Tibial nerve (tissue), 3 donors: Measurements from ENCODE around the gene RNF130.

Experiments
- CTCF ChIP-seq, 5 experiments: fragments of 200-600 bp in 3 of 5; fragments of 450-650 bp in 2 of 5; sonication (generic) in 3 of 5; IDR thresholded peaks; one replicate each; pipeline ENCODE4 v1.5.1; 2016 to 2019; ENCODE audit warnings: antibody characterized with exemption in 5 of 5, mild to moderate bottlenecking in 3 of 5, moderate library complexity in 2 of 5
- POLR2A ChIP-seq, 2 donors: fragments of 450-650 bp; IDR thresholded peaks; one replicate each; pipeline ENCODE4 v1.6.1; 2017; ENCODE audit warnings: antibody characterized with exemption in 2 of 2, mild to moderate bottlenecking in 2 of 2, moderate library complexity in 2 of 2

DNA sequence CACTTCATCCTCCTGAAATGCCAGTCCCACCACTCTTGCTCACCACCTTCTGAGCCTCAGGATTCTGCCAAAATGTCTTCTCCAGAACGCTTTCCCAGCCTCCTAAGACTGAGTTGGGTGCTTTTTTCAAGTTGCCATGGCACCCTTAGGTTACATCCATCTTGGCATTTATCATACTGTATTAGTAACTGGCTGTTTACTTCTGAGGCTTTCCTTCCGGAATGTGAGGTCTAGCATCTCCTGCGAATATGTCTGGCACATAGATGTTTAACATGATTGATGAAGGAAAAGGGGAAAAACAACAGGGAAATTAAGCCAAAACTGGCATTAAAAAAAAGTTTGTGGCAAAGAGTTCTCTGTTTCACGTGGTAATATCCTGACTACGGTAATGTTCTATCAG lies 24.9 kb downstream of the RNF130 start:
- TF ChIP-seq POLR2A (IDR thresholded peaks at IDR 0.05), result no peak
- no peak for TF ChIP-seq CTCF (IDR thresholded peaks at IDR 0.05)
